LHCN-M2 (cell line): ENCODE measurements around the gene LMO3. TPM values are rescaled to one million over a fixed set of nuclear protein-coding genes. Genes with fewer than 3 reads are reported as not detected.

Source experiments
- DNase-seq: peaks from one replicate; pipeline ENCODE4 v3.0.0-alpha.2; 2012; ENCODE audit warnings: low read depth
- total RNA-seq: library from RNA; depleted of rRNA; stranded (reverse); fragments of >200 nt; gene quantifications from 2 replicates; pipeline ENCODE4 v1.2.3, GENCODE V29; 2014

Gene LMO3
- total RNA-seq, 1 experiment from 2014 or later, result 238 TPM

- DNase-seq, result peak; percentile 83
These were observed 3.5 kb downstream of the LMO3 start for GRCh38 chr12:16602412-16602811.

GRCh38 chr12:16600525-16600924 lies 5.4 kb downstream of the LMO3 start:
- DNase-seq, result no peak

GRCh38 chr12:16599081-16599480 lies 6.9 kb downstream of the LMO3 start:
- no peak for DNase-seq

GRCh38 chr12:16594797-16595196 lies 11.2 kb downstream of the LMO3 start:
- DNase-seq, result no peak

GRCh38 chr12:16593546-16593945 lies 12.4 kb downstream of the LMO3 start:
- no peak for DNase-seq

- DNase-seq, result no peak
These were observed 15.3 kb downstream of the LMO3 start for GRCh38 chr12:16590645-16591044.

GRCh38 chr12:16588812-16589211 lies 17.1 kb downstream of the LMO3 start:
- peak; percentile 72 for DNase-seq

- no peak for DNase-seq
These were observed 18.4 kb downstream of the LMO3 start for GRCh38 chr12:16587514-16587913.

- no peak for DNase-seq
These were observed 18.9 kb downstream of the LMO3 start for GRCh38 chr12:16587110-16587453.

- peak; percentile 96 for DNase-seq
These were observed 19.4 kb downstream of the LMO3 start for GRCh38 chr12:16586350-16587109.

- peak; percentile 70 for DNase-seq
These were observed 20.2 kb downstream of the LMO3 start for GRCh38 chr12:16585781-16586180.

- peak; percentile 95 for DNase-seq
These were observed 21.8 kb downstream of the LMO3 start for GRCh38 chr12:16583969-16584745.

GRCh38 chr12:16581416-16581815 lies 24.5 kb downstream of the LMO3 start:
- DNase-seq, result no peak

- no peak for DNase-seq
These were observed 26.9 kb downstream of the LMO3 start for GRCh38 chr12:16579041-16579440.

- no peak for DNase-seq
These were observed 32.4 kb downstream of the LMO3 start for GRCh38 chr12:16573398-16574077.

GRCh38 chr12:16568873-16569272 lies 37.1 kb downstream of the LMO3 start:
- DNase-seq, result peak; percentile 54

GRCh38 chr12:16564675-16565074 lies 41.3 kb downstream of the LMO3 start:
- peak; percentile 61 for DNase-seq

GRCh38 chr12:16563504-16563903 lies 42.5 kb downstream of the LMO3 start:
- DNase-seq, result no peak

- no peak for DNase-seq
These were observed 43.0 kb downstream of the LMO3 start for GRCh38 chr12:16562921-16563320.

GRCh38 chr12:16562435-16562834 lies 43.5 kb downstream of the LMO3 start:
- DNase-seq, result no peak

- DNase-seq, result no peak
These were observed 45.7 kb downstream of the LMO3 start for GRCh38 chr12:16560273-16560672.

GRCh38 chr12:16555630-16556029 lies 50.3 kb downstream of the LMO3 start:
- DNase-seq, result no peak
